Ishikawa (cell line): ENCODE data around the gene FLAD1.
A peak's percentile ranks its signal among the peaks of the same experiment; 100 is the strongest.

Experiments used
- CEBPB ChIP-seq: IDR thresholded peaks from 2 replicates; pipeline ENCODE4 v1.6.1; 2012
- CREB1 ChIP-seq: IDR thresholded peaks from 2 replicates; pipeline ENCODE4 v1.6.1; 2012; ENCODE audit warnings: low read depth
- EGR1 ChIP-seq: IDR thresholded peaks from 2 replicates; pipeline ENCODE4 v1.6.1; 2012
- EP300 ChIP-seq: IDR thresholded peaks from 2 replicates; pipeline ENCODE4 v1.6.1; 2012; ENCODE audit warnings: borderline replicate concordance
- FOXM1 ChIP-seq: IDR thresholded peaks from 2 replicates; pipeline ENCODE4 v1.6.1; 2012; ENCODE audit warnings: low read depth, borderline replicate concordance
- MAX ChIP-seq: IDR thresholded peaks from 2 replicates; pipeline ENCODE4 v1.6.1; 2012
- NFIC ChIP-seq: IDR thresholded peaks from 2 replicates; pipeline ENCODE4 v1.6.1; 2012
- RAD21 ChIP-seq: IDR thresholded peaks from 2 replicates; pipeline ENCODE4 v1.6.1; 2012; ENCODE audit warnings: low read depth
- REST ChIP-seq: IDR thresholded peaks from 2 replicates; pipeline ENCODE4 v1.6.1; 2012; ENCODE audit warnings: low read depth, mild to moderate bottlenecking
- TAF1 ChIP-seq: IDR thresholded peaks from 2 replicates; pipeline ENCODE4 v1.6.1; 2012; ENCODE audit warnings: low read depth, mild to moderate bottlenecking
- TCF12 ChIP-seq: IDR thresholded peaks from 2 replicates; pipeline ENCODE4 v1.6.1; 2012; ENCODE audit warnings: low read depth
- TEAD4 ChIP-seq: IDR thresholded peaks from 2 replicates; pipeline ENCODE4 v1.6.1; 2012
- USF1 ChIP-seq: IDR thresholded peaks from 2 replicates; pipeline ENCODE4 v1.6.1; 2012
- YY1 ChIP-seq: IDR thresholded peaks from 2 replicates; pipeline ENCODE4 v1.6.1; 2012; ENCODE audit warnings: low read depth
- ZBTB7A ChIP-seq: IDR thresholded peaks from 2 replicates; pipeline ENCODE4 v1.6.1; 2012; ENCODE audit warnings: low read depth

FLAD1 gene

GRCh38 chr1:155009742-155010141 lies 26.6 kb downstream of the FLAD1 start:
- TF ChIP-seq TEAD4: no peak
- no peak for TF ChIP-seq TCF12
- TF ChIP-seq MAX: no peak
- no peak for TF ChIP-seq FOXM1
- no peak for TF ChIP-seq CEBPB
- TF ChIP-seq CREB1: no peak
- TF ChIP-seq EP300: no peak
- no peak for TF ChIP-seq EGR1
- no peak for TF ChIP-seq NFIC
- no peak for TF ChIP-seq ZBTB7A
- no peak for TF ChIP-seq TAF1
- TF ChIP-seq RAD21: no peak
- no peak for TF ChIP-seq YY1
- TF ChIP-seq REST: no peak
- no peak for TF ChIP-seq USF1

GRCh38 chr1:155010211-155010918 lies 27.2 kb downstream of the FLAD1 start:
- no peak for TF ChIP-seq EP300

GRCh38 chr1:155011004-155011416 lies 27.9 kb downstream of the FLAD1 start:
- TF ChIP-seq CREB1 (no peak), ZBTB7A (no peak), YY1 (no peak), NFIC (no peak), REST (no peak), FOXM1 (no peak), EP300 (no peak), MAX (no peak), TAF1 (no peak), TCF12 (no peak), EGR1 (no peak), RAD21 (no peak), USF1 (no peak), CEBPB (no peak)

- TF ChIP-seq MAX (no peak), USF1 (no peak), CREB1 (no peak), CEBPB (no peak)
Measured at GRCh38 chr1:155011437-155012025, 28.4 kb downstream of the FLAD1 start.

- TF ChIP-seq TEAD4 (no peak), REST (no peak), CREB1 (no peak), USF1 (peak; percentile 94), RAD21 (no peak), TAF1 (no peak), EGR1 (0 out of 2 replicates have a peak, but pooled peaks have one; percentile 9), YY1 (no peak), CEBPB (peak; percentile 81), FOXM1 (no peak), EP300 (no peak), ZBTB7A (no peak), MAX (peak; percentile 79), TCF12 (peak; percentile 65; the same call in 1 of the 2 replicates), NFIC (no peak)
Measured at GRCh38 chr1:155012026-155012546, 28.9 kb downstream of the FLAD1 start.
